ENCODE measurements around the gene HDAC4.

DNA sequence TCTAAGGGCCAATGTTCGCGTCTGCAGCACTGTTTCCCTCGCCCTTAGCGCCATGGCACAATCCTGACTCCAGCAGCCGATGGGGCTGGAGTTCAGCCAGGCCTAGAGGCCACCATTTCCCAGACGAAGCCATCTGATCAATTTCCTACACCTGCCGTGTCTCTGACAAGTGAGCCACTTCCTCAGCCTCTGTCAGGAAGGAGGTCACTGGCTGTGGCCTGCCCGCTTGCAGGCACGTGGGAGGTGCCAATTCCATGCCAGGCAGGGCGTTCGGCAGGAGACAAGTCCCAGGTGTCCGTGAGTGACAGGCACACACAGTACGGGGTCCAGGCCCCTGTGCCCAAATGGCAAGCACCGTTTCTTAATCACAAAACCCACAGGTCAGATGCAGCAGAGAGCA is 318.4 kb downstream of the HDAC4 start:
- TF ChIP-seq CTCF (conservative IDR thresholded peaks at IDR 0.05; ENCODE audit: low read depth in 2 of 2) (no peak), EZH2phosphoT487 (IDR thresholded peaks at IDR 0.05; ENCODE audit: unreplicated experiment) (no peak), NANOG (IDR thresholded peaks at IDR 0.05; ENCODE audit: borderline replicate concordance) (no peak), CREB1 (CRISPR knock-in tag; IDR thresholded peaks at IDR 0.05; ENCODE audit: low read depth) (no peak), POLR2AphosphoS5 (IDR thresholded peaks at IDR 0.05; ENCODE audit: low read depth) (no peak), EZH2 (IDR thresholded peaks at IDR 0.05; ENCODE audit: low read depth, unreplicated experiment) (no peak), ETS1 (IDR thresholded peaks at IDR 0.05) (no peak), JUNB (IDR thresholded peaks at IDR 0.05; ENCODE audit: unreplicated experiment) (no peak), ZNF331 (CRISPR knock-in tag; IDR thresholded peaks at IDR 0.05; ENCODE audit: low read depth) (no peak)
- TF ChIP-seq, protein P1, sequence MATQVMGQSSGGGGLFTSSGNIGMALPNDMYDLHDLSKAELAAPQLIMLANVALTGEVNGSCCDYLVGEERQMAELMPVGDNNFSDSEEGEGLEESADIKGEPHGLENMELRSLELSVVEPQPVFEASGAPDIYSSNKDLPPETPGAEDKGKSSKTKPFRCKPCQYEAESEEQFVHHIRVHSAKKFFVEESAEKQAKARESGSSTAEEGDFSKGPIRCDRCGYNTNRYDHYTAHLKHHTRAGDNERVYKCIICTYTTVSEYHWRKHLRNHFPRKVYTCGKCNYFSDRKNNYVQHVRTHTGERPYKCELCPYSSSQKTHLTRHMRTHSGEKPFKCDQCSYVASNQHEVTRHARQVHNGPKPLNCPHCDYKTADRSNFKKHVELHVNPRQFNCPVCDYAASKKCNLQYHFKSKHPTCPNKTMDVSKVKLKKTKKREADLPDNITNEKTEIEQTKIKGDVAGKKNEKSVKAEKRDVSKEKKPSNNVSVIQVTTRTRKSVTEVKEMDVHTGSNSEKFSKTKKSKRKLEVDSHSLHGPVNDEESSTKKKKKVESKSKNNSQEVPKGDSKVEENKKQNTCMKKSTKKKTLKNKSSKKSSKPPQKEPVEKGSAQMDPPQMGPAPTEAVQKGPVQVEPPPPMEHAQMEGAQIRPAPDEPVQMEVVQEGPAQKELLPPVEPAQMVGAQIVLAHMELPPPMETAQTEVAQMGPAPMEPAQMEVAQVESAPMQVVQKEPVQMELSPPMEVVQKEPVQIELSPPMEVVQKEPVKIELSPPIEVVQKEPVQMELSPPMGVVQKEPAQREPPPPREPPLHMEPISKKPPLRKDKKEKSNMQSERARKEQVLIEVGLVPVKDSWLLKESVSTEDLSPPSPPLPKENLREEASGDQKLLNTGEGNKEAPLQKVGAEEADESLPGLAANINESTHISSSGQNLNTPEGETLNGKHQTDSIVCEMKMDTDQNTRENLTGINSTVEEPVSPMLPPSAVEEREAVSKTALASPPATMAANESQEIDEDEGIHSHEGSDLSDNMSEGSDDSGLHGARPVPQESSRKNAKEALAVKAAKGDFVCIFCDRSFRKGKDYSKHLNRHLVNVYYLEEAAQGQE (IDR thresholded peaks at IDR 0.05; ENCODE audit: unreplicated experiment) = no peak

Data from GM23338 (cell line).